AG04449 (cell line): ENCODE data around the gene SETX.

Source experiments
- CTCF ChIA-PET: fragments of 350-600 bp; formaldehyde crosslinking; extraction: SDS; loops from one replicate; lab custom pipeline; 2021; ENCODE audit warnings: antibody characterized with exemption; lab: Yijun Ruan, JAX
- POLR2A ChIA-PET: fragments of 400-600, 350-600 bp; formaldehyde crosslinking; extraction: SDS; loops from one replicate; lab custom pipeline; 2020; ENCODE audit warnings: antibody characterized with exemption, inconsistent platforms; lab: Yijun Ruan, JAX
- DNase-seq: peaks from one replicate; pipeline ENCODE4 v3.0.0-alpha.2; 2010; ENCODE audit warnings: low read depth, low spot score
- H3K4me3 ChIP-seq: 2 replicates; pipeline ENCODE4 v1.5.1; 2011; ENCODE audit warnings: low read depth, mild to moderate bottlenecking, control low read depth, low read length
- TF ChIP-seq, protein P1 (sequence below): IDR thresholded peaks from one replicate; pipeline ENCODE4 v1.5.1; 2011; ENCODE audit warnings: mild to moderate bottlenecking, moderate library complexity, low read length, control low read depth, inconsistent platforms; ENCODE audit not compliant: insufficient read depth; ENCODE audit errors: missing control alignments

SETX gene, protein sequence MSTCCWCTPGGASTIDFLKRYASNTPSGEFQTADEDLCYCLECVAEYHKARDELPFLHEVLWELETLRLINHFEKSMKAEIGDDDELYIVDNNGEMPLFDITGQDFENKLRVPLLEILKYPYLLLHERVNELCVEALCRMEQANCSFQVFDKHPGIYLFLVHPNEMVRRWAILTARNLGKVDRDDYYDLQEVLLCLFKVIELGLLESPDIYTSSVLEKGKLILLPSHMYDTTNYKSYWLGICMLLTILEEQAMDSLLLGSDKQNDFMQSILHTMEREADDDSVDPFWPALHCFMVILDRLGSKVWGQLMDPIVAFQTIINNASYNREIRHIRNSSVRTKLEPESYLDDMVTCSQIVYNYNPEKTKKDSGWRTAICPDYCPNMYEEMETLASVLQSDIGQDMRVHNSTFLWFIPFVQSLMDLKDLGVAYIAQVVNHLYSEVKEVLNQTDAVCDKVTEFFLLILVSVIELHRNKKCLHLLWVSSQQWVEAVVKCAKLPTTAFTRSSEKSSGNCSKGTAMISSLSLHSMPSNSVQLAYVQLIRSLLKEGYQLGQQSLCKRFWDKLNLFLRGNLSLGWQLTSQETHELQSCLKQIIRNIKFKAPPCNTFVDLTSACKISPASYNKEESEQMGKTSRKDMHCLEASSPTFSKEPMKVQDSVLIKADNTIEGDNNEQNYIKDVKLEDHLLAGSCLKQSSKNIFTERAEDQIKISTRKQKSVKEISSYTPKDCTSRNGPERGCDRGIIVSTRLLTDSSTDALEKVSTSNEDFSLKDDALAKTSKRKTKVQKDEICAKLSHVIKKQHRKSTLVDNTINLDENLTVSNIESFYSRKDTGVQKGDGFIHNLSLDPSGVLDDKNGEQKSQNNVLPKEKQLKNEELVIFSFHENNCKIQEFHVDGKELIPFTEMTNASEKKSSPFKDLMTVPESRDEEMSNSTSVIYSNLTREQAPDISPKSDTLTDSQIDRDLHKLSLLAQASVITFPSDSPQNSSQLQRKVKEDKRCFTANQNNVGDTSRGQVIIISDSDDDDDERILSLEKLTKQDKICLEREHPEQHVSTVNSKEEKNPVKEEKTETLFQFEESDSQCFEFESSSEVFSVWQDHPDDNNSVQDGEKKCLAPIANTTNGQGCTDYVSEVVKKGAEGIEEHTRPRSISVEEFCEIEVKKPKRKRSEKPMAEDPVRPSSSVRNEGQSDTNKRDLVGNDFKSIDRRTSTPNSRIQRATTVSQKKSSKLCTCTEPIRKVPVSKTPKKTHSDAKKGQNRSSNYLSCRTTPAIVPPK (N-terminal part only)

DNA sequence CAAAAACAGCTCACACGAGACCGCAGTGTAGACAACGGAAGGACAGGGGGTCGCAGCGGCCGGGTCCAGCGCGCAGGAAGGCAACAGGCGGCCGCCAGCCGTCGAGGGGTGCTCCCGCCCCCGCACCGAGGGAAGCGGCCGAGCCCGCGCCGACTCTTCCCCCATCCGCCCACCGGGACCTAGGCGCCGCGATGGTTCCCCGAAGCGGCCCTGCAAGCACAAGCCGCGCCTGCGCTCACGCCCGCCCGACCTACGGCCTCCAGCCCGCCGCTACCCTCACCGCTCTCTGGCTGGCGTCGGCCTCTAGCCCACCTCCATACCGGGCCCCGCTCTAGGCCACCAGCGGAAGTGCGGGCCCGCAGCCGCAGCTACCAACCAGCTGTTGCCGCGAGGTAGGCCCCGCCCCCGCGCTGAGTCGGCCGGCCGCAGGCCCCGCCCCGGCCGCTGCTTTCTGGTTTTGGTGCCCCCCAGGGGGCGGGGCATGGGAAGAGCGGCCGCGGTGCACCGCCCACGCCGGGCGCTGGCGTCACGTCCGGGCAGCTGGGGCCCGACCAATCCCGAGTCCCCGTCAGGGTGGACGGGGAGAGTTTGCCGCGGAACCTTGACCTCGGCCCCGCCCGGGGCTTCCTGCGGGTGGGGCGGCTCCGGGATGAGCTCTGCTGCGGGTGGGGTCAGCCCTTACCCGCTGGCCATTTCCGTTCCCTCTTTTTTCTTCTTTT is at the start of gene SETX:
TSS of gene SETX (minus strand) at position 350 of the 719 bp plus-strand sequence. CDS start 5,558 bp downstream, outside the sequence.
- peak within 1 kb of the TSS; percentile 82 for H3K4me3 ChIP-seq
- peak; percentile 57 for DNase-seq
- CTCF ChIA-PET: interaction anchor here (1.1 to 3.4 kb wide), 2 partner anchors 39 to 85 kb away, joined by 3 to 17 read pairs; no protein-coding TSS in a partner anchor
- POLR2A ChIA-PET: interaction anchor here (0.8 to 1.3 kb wide), 4 partner anchors 9 to 590 kb away, joined by 3 to 6 read pairs (median 4); no protein-coding TSS in a partner anchor
- TF ChIP-seq, protein P1, sequence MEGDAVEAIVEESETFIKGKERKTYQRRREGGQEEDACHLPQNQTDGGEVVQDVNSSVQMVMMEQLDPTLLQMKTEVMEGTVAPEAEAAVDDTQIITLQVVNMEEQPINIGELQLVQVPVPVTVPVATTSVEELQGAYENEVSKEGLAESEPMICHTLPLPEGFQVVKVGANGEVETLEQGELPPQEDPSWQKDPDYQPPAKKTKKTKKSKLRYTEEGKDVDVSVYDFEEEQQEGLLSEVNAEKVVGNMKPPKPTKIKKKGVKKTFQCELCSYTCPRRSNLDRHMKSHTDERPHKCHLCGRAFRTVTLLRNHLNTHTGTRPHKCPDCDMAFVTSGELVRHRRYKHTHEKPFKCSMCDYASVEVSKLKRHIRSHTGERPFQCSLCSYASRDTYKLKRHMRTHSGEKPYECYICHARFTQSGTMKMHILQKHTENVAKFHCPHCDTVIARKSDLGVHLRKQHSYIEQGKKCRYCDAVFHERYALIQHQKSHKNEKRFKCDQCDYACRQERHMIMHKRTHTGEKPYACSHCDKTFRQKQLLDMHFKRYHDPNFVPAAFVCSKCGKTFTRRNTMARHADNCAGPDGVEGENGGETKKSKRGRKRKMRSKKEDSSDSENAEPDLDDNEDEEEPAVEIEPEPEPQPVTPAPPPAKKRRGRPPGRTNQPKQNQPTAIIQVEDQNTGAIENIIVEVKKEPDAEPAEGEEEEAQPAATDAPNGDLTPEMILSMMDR: no peak

DNA sequence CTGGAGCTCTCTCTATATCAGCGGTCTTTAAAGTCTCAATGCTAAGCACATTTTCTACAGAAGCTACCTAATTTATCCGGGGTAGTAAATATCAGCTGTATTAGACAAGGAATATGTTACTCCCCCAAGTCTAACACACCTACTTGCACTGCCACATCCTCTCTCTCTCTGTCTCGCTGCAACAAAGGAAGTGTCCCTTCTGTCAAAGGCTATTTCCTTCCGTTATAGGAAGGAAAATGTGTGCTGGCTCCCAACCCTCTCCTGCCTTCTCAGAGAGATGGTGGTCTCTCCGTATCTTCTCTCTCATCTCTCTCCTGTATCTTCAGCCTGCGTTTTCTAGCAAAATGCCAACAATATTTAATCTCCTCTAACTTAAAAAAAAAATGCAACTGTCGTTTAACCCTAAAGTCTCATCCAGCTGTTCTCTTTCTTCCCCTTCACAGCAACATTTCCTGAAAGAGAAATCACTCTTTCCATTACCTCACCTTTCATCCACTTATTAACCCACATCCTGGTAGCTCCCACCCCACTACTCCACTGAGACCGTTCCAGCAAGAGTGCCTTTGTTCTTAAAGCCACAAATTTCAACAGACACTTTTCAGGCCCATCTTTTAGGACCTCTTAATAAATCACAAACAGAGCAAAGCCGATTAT is 49.6 kb upstream of the SETX start:
- ChIA-PET POLR2A (no interaction called here), CTCF (no interaction called here)
- H3K4me3 ChIP-seq: no peak overlapping the region; the same call in 1 of the 2 replicates
- no peak for DNase-seq
- TF ChIP-seq, protein P1: no peak

DNA sequence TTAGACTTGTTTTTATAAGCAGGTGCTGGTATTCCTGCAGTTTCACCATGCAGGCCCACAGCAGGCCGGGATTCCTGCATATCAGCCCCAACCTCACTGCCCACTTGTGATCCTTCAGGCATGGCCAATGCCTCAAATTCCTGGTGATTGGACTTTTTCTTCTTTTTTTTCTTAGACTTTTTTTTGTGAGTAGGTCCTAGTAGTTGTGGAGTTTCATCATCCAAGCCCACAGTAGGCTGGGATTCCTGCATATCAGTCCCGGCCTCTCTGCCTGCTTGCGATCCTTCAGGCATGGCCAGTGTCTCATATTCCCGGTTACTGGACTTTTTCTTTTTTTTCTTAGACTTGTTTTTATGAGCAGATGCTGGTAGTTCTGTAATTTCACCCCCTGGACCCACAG is 47.0 kb upstream of the SETX start:
- no peak for DNase-seq
- TF ChIP-seq, protein P1: no peak
- CTCF ChIA-PET: no interaction called here
- POLR2A ChIA-PET: no interaction called here
- no peak overlapping the region for H3K4me3 ChIP-seq

DNA sequence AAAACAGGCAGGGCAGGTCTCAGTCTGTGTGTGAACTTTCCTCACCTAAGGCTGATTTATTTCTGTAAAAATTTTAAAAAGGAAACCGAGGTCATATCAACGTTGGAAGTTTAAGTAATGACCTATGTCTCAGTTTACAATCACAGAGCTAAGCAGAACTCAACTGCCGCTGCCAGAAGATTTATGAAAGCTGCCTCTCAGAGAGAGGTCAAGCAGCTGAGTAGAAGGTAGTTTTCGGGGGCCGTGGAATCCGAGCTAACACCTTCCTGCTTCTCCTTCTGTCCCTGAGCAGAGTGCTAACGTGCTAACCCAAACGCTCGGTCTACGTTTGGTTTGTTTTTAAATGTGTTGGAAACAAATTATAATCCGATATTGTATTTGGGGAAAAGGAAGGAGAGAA is 40.8 kb upstream of the SETX start:
- ChIA-PET POLR2A (no interaction called here), CTCF (interaction anchor here (0.9 to 1.2 kb wide), 2 partner anchors 15 to 127 kb away, joined by 3 read pairs; no protein-coding TSS in a partner anchor)
- no peak for DNase-seq
- no peak overlapping the region for H3K4me3 ChIP-seq
- TF ChIP-seq, protein P1: no peak

DNA sequence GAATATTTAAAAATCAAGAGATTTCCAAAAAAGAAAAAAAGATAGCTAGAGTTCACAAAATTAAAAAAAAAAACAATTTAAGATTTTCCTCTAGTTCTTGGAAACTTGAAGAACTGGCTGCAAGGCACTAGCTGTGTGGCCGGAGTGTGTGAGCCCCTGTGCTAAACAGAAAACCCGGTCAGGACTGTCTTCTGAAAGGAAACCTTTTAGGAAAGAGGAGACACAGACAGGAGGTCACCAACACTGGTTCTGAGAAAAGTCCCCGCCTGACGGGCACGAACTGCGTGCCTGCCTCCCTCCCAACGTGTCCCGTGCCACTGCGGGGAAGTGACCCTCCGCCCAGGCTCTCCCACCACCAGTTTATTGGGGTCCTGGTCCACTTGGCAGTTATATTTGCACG is 36.7 kb upstream of the SETX start:
- no peak for DNase-seq
- H3K4me3 ChIP-seq: no peak overlapping the region
- ChIA-PET CTCF (no interaction called here), POLR2A (no interaction called here)
- TF ChIP-seq, protein P1: no peak
